Dendritic cell treated with granulocyte-macrophage colony-stimulating factor and Interleukin-4, amounts not matched to agents 40 ng/mL and 50 ng/mL, for 4 days (primary cell): ENCODE data around the gene AGBL4.

ENCODE experiments used
- H3K27ac Mint-ChIP-seq: one replicate; pipeline ENCODE4 v1.8.0; 2022; ENCODE audit warnings: mild to moderate bottlenecking, mixed read lengths
- H3K27me3 Mint-ChIP-seq: one replicate; pipeline ENCODE4 v1.8.0; 2022; ENCODE audit warnings: mild to moderate bottlenecking, mixed read lengths
- H3K36me3 Mint-ChIP-seq: one replicate; pipeline ENCODE4 v1.8.0; 2022; ENCODE audit warnings: low read depth, mixed read lengths
- H3K4me1 Mint-ChIP-seq: one replicate; pipeline ENCODE4 v1.8.0; 2022; ENCODE audit warnings: low read depth, mixed read lengths
- H3K4me3 Mint-ChIP-seq: one replicate; pipeline ENCODE4 v1.8.0; 2022; ENCODE audit warnings: mild to moderate bottlenecking, moderate library complexity, mixed read lengths
- H3K9me3 Mint-ChIP-seq: one replicate; pipeline ENCODE4 v1.8.0; 2022; ENCODE audit warnings: mixed read lengths
- intact Hi-C: fragments of 100-400 bp; cut with micrococcal nuclease; formaldehyde crosslinking; loops from one replicate; pipeline ENCODE4 v1.15.0; 2022

The AGBL4 gene

GRCh38 chr1:48889615-48890014 is 1134.1 kb downstream of the AGBL4 start:
- Mint-ChIP-seq H3K9me3 (peaks cover 9% of the 10 kb centered on the region), H3K36me3 (no peaks in the 10 kb centered on the region), H3K27me3 (no peaks in the 10 kb centered on the region), H3K4me1 (no peaks in the 10 kb centered on the region), H3K4me3 (no peak overlapping the region), H3K27ac (no peak overlapping the region)
- intact Hi-C loops = no loop called here

GRCh38 chr1:48889082-48889481 is 1134.7 kb downstream of the AGBL4 start:
- intact Hi-C loops = no loop called here
- no peak overlapping the region for H3K4me3 Mint-ChIP-seq
- H3K27me3 Mint-ChIP-seq = no peaks in the 10 kb centered on the region
- no peaks in the 10 kb centered on the region for H3K4me1 Mint-ChIP-seq
- peaks cover 9% of the 10 kb centered on the region for H3K9me3 Mint-ChIP-seq
- H3K27ac Mint-ChIP-seq = no peak overlapping the region
- H3K36me3 Mint-ChIP-seq = no peaks in the 10 kb centered on the region

- Mint-ChIP-seq H3K4me3 (no peak overlapping the region), H3K4me1 (no peaks in the 10 kb centered on the region), H3K9me3 (peaks cover 2% of the 10 kb centered on the region), H3K36me3 (no peaks in the 10 kb centered on the region), H3K27ac (no peak overlapping the region), H3K27me3 (no peaks in the 10 kb centered on the region)
- intact Hi-C loops = no loop called here
Measured at GRCh38 chr1:48887796-48888195, 1136.0 kb downstream of the AGBL4 start.

- intact Hi-C loops = no loop called here
- Mint-ChIP-seq H3K4me3 (no peak overlapping the region), H3K36me3 (no peaks in the 10 kb centered on the region), H3K27me3 (peaks cover 3% of the 10 kb centered on the region), H3K9me3 (no peaks in the 10 kb centered on the region), H3K4me1 (no peaks in the 10 kb centered on the region), H3K27ac (no peak overlapping the region)
Measured at GRCh38 chr1:48882020-48882419, 1141.7 kb downstream of the AGBL4 start.

GRCh38 chr1:48878191-48878940 is 1145.4 kb downstream of the AGBL4 start:
- no peaks in the 10 kb centered on the region for H3K9me3 Mint-ChIP-seq
- H3K27me3 Mint-ChIP-seq = peaks cover 3% of the 10 kb centered on the region
- intact Hi-C loops = no loop called here
- no peaks in the 10 kb centered on the region for H3K36me3 Mint-ChIP-seq
- H3K27ac Mint-ChIP-seq = no peak overlapping the region
- no peak overlapping the region for H3K4me3 Mint-ChIP-seq
- no peaks in the 10 kb centered on the region for H3K4me1 Mint-ChIP-seq

GRCh38 chr1:48876330-48876785 is 1147.4 kb downstream of the AGBL4 start:
- Mint-ChIP-seq H3K9me3 (no peaks in the 10 kb centered on the region), H3K36me3 (no peaks in the 10 kb centered on the region), H3K27ac (no peak overlapping the region), H3K4me1 (no peaks in the 10 kb centered on the region), H3K27me3 (no peaks in the 10 kb centered on the region), H3K4me3 (no peak overlapping the region)
- intact Hi-C loops = no loop called here

- Mint-ChIP-seq H3K4me3 (no peak overlapping the region), H3K4me1 (no peaks in the 10 kb centered on the region), H3K27ac (no peak overlapping the region), H3K27me3 (no peaks in the 10 kb centered on the region), H3K36me3 (no peaks in the 10 kb centered on the region), H3K9me3 (no peaks in the 10 kb centered on the region)
- intact Hi-C loops = no loop called here
Measured at GRCh38 chr1:48875552-48876329, 1148.0 kb downstream of the AGBL4 start.

- intact Hi-C loops = no loop called here
- no peaks in the 10 kb centered on the region for H3K36me3 Mint-ChIP-seq
- H3K9me3 Mint-ChIP-seq = no peaks in the 10 kb centered on the region
- peaks cover 3% of the 10 kb centered on the region for H3K4me1 Mint-ChIP-seq
- no peak overlapping the region for H3K27ac Mint-ChIP-seq
- no peak overlapping the region for H3K4me3 Mint-ChIP-seq
- H3K27me3 Mint-ChIP-seq = no peaks in the 10 kb centered on the region
Measured at GRCh38 chr1:48873944-48874343, 1149.8 kb downstream of the AGBL4 start.

GRCh38 chr1:48870596-48870995 is 1153.2 kb downstream of the AGBL4 start:
- Mint-ChIP-seq H3K4me3 (no peak overlapping the region), H3K9me3 (no peaks in the 10 kb centered on the region)
- intact Hi-C loops = no loop called here

GRCh38 chr1:48869116-48869893 is 1154.4 kb downstream of the AGBL4 start:
- H3K4me1 Mint-ChIP-seq = peaks cover 5% of the 10 kb centered on the region
- no peaks in the 10 kb centered on the region for H3K9me3 Mint-ChIP-seq
- H3K27ac Mint-ChIP-seq = no peak overlapping the region
- intact Hi-C loops = no loop called here
- no peaks in the 10 kb centered on the region for H3K27me3 Mint-ChIP-seq
- no peak overlapping the region for H3K4me3 Mint-ChIP-seq
- H3K36me3 Mint-ChIP-seq = no peaks in the 10 kb centered on the region

More at GRCh38 chr1:48870596-48870995, 1153.2 kb downstream of the AGBL4 start:
- Mint-ChIP-seq H3K4me1 (peaks cover 5% of the 10 kb centered on the region), H3K36me3 (no peaks in the 10 kb centered on the region), H3K27ac (no peak overlapping the region), H3K27me3 (no peaks in the 10 kb centered on the region)

GRCh38 chr1:48864913-48865312 is 1158.8 kb downstream of the AGBL4 start:
- no peak overlapping the region for H3K27ac Mint-ChIP-seq
- no peaks in the 10 kb centered on the region for H3K27me3 Mint-ChIP-seq
- no peak overlapping the region for H3K4me3 Mint-ChIP-seq
- intact Hi-C loops = no loop called here
- no peaks in the 10 kb centered on the region for H3K36me3 Mint-ChIP-seq
- peaks cover 19% of the 10 kb centered on the region for H3K9me3 Mint-ChIP-seq
- peaks cover 5% of the 10 kb centered on the region for H3K4me1 Mint-ChIP-seq

- intact Hi-C loops = no loop called here
- Mint-ChIP-seq H3K27ac (no peak overlapping the region), H3K36me3 (no peaks in the 10 kb centered on the region), H3K4me1 (no peaks in the 10 kb centered on the region), H3K4me3 (no peak overlapping the region), H3K27me3 (no peaks in the 10 kb centered on the region), H3K9me3 (peaks cover 19% of the 10 kb centered on the region)
Measured at GRCh38 chr1:48859456-48859855, 1164.3 kb downstream of the AGBL4 start.

- intact Hi-C loops = no loop called here
- no peak overlapping the region for H3K4me3 Mint-ChIP-seq
- no peaks in the 10 kb centered on the region for H3K27me3 Mint-ChIP-seq
- no peaks in the 10 kb centered on the region for H3K36me3 Mint-ChIP-seq
- H3K9me3 Mint-ChIP-seq = peaks cover 19% of the 10 kb centered on the region
- no peaks in the 10 kb centered on the region for H3K4me1 Mint-ChIP-seq
- no peak overlapping the region for H3K27ac Mint-ChIP-seq
Measured at GRCh38 chr1:48858200-48858920, 1165.4 kb downstream of the AGBL4 start.
